ENCODE measurements around the gene UPB1.

The UPB1 gene

DNA sequence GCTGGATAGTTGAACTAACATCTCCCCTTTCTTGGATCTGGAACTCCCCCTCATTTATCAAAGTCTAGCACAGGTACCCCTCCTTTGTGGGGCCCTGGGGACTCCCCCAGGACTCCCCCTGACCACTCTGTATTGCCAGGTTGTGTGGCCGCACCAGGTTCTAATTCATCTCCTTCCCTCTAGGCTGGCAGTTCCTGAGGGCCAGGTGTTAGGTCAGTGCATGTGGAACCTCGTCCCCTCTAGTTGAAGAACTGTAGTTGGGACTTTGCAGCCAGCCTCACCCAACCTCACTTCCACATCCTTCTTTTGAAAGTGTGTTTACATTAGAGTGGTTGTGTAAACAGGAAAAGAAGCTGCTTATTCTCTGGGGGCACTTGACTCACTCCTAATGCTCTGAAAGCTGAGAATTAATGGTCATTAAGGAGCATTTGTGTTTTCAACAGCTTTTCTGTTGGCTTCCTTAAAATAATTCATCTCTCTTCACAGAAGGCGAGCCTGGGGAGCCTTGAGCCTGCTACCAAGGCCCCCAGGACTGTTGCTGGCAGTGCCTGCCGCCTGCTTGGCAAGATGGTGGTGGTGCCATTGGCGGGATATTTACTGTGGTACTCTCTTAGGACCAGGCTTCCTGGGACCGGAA is 11.8 kb downstream of the UPB1 start:
- H3K4me3 ChIP-seq (ENCODE audit: low read length): no peak overlapping the region
- H3K27me3 ChIP-seq (ENCODE audit: control insufficient read depth, insufficient read depth, low read length): peaks cover 4% of the 10 kb centered on the region
- H3K9me3 ChIP-seq (replicated peaks; ENCODE audit: low read length): no peaks in the 10 kb centered on the region
- no peak overlapping the region for H3K9ac ChIP-seq (ENCODE audit: low read depth, low read length)
- no peaks in the 10 kb centered on the region for H3K36me3 ChIP-seq (ENCODE audit: insufficient read depth, low read length)
- H3K4me2 ChIP-seq (ENCODE audit: low read length): no peak overlapping the region
- H3K4me1 ChIP-seq (ENCODE audit: control insufficient read depth, insufficient read depth, low read length): peaks cover 17% of the 10 kb centered on the region

DNA sequence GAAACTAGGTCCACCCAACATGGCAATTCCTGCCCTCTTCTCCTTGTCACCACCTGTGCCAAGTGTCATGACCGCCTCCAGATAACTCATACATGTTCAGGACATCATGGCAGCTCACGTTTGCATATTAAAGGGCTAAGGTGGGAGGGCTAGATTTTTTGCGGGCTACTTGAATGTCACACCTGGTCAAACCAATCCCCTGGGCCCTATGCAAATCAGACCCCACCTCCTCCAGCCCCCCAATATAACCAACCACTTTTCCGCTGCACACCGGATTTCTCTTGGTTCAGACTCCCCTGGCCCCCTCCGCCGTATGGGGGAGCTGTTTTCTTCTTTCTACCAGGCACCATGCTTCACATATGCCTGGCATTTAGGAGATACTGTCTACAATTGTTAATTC is 12.6 kb downstream of the UPB1 start:
- H3K9ac ChIP-seq (ENCODE audit: low read depth, low read length): no peak overlapping the region
- peaks cover 1% of the 10 kb centered on the region for H3K27me3 ChIP-seq (ENCODE audit: control insufficient read depth, insufficient read depth, low read length)
- peaks cover 17% of the 10 kb centered on the region for H3K4me1 ChIP-seq (ENCODE audit: control insufficient read depth, insufficient read depth, low read length)
- no peaks in the 10 kb centered on the region for H3K36me3 ChIP-seq (ENCODE audit: insufficient read depth, low read length)
- H3K4me2 ChIP-seq (ENCODE audit: low read length): no peak overlapping the region
- no peak overlapping the region for H3K4me3 ChIP-seq (ENCODE audit: low read length)
- no peaks in the 10 kb centered on the region for H3K9me3 ChIP-seq (replicated peaks; ENCODE audit: low read length)

DNA sequence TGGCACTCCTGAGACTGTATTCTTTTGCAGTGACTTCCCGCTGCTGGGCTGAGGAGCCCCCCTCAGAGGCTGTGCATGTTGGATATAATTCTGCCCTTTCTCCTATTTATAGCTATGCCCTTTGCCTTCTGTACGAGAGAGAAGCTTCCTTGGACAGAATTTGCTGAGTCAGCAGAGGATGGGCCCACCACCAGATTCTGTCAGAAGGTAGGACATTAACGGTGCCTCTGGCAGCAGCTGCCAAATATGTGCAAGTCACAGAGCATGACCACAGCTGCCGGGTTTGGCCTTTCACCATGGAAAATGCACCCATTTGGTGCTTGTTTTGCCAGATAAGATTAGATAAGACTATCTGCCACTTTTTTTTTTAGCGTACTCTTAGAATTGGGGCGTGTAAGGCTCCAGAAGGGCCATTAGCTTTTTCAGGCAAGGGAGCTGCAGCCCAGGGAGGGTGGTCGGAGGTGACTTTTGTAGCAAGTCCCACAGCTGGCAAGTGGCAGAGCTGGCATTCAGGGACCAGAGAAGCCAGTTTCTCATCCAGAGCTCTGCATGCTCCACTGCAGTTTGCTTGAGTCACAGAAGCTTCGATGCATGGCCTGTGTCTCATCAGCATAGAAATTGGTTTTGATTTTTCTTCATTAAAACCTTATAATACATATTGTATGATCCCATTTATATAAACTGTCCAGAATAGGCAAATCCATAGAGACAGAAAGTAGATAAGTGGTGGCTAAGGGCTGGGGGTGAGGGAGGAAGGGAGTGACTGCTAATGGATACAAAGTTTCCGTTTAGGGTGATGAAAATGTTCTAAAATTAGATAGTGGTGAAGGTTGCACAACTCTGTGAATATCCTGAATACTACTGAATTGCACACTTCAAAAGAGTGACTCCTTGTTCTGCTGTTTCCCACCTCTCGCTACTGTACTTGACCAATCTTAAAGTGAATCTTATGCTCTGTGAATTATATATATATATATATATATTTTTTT is 15.8 kb downstream of the UPB1 start:
- Histone ChIP-seq H3K27me3 (ENCODE audit: control insufficient read depth, insufficient read depth, low read length) (peaks cover 22% of the 10 kb centered on the region), H3K36me3 (ENCODE audit: insufficient read depth, low read length) (no peaks in the 10 kb centered on the region), H3K9ac (ENCODE audit: low read depth, low read length) (no peak overlapping the region), H3K4me2 (ENCODE audit: low read length) (peak overlapping the region; percentile 28), H3K4me3 (ENCODE audit: low read length) (no peak overlapping the region), H3K9me3 (replicated peaks; ENCODE audit: low read length) (no peaks in the 10 kb centered on the region), H3K4me1 (ENCODE audit: control insufficient read depth, insufficient read depth, low read length) (peaks cover 19% of the 10 kb centered on the region)

DNA sequence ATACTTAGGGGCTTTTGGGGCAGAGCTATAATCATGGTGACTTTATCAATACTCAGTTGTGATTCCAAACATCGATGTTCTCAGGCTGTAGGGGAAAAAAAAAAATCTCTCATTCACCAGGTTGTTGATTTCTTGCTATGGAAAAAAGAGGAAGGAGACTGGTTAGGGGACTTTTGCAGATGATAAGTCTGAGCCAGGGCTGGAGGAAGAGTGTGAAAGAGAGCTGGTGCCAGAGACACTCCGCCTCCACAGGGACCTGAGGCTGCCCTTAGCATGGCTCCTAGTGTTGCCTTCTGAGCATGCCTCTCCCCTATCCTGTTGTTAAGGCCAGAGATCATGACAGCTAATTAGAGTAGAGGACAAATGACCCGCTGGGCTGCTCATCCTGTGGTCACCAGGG is 16.9 kb downstream of the UPB1 start:
- no peak overlapping the region for H3K4me3 ChIP-seq (ENCODE audit: low read length)
- H3K9ac ChIP-seq (ENCODE audit: low read depth, low read length): no peak overlapping the region
- H3K36me3 ChIP-seq (ENCODE audit: insufficient read depth, low read length): no peaks in the 10 kb centered on the region
- no peaks in the 10 kb centered on the region for H3K9me3 ChIP-seq (replicated peaks; ENCODE audit: low read length)
- no peak overlapping the region for H3K4me2 ChIP-seq (ENCODE audit: low read length)
- peaks cover 22% of the 10 kb centered on the region for H3K27me3 ChIP-seq (ENCODE audit: control insufficient read depth, insufficient read depth, low read length)
- H3K4me1 ChIP-seq (ENCODE audit: control insufficient read depth, insufficient read depth, low read length): peaks cover 15% of the 10 kb centered on the region

DNA sequence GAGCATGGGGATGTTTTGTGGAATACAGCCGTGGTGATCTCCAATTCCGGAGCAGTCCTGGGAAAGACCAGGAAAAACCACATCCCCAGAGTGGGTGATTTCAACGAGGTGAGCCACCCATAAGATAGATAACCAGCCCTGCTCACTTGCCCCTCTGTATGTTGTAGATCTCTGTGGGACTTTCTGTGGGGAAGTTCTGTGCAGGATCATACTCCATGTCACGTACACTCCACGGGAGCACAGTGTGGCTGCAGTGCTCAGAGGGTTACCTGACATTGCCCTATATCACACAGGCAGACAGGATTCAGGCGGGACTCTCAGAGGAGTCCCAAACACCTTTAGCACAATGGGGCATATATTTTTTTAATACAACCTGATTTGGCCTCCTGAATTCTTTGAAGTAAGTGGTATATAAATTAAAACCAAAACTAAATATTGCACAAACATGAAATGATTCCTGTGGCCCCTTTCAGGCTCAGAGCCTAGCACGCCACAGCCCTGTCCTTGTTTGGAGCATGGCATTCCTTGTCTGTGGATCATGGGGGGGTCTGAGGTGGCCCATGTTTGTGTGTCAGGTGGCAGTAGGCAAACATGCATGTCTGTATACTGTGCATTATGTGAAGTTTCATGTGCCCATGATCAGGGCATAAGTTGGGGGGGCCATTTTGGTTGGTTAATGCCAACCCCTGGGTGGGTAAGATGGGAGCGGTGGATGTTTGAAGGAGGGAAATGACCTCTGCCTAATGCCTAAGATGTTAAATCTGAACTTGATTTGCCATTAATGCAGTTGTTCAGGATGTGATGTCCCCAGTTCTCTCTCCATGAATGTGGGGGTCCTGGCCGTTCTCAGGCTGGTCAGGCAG is 18.5 kb downstream of the UPB1 start:
- Histone ChIP-seq H3K9me3 (replicated peaks; ENCODE audit: low read length) (no peaks in the 10 kb centered on the region), H3K36me3 (ENCODE audit: insufficient read depth, low read length) (no peaks in the 10 kb centered on the region), H3K4me3 (ENCODE audit: low read length) (no peak overlapping the region), H3K4me2 (ENCODE audit: low read length) (no peak overlapping the region), H3K9ac (ENCODE audit: low read depth, low read length) (no peak overlapping the region), H3K4me1 (ENCODE audit: control insufficient read depth, insufficient read depth, low read length) (peaks cover 13% of the 10 kb centered on the region), H3K27me3 (ENCODE audit: control insufficient read depth, insufficient read depth, low read length) (peaks cover 28% of the 10 kb centered on the region)

DNA sequence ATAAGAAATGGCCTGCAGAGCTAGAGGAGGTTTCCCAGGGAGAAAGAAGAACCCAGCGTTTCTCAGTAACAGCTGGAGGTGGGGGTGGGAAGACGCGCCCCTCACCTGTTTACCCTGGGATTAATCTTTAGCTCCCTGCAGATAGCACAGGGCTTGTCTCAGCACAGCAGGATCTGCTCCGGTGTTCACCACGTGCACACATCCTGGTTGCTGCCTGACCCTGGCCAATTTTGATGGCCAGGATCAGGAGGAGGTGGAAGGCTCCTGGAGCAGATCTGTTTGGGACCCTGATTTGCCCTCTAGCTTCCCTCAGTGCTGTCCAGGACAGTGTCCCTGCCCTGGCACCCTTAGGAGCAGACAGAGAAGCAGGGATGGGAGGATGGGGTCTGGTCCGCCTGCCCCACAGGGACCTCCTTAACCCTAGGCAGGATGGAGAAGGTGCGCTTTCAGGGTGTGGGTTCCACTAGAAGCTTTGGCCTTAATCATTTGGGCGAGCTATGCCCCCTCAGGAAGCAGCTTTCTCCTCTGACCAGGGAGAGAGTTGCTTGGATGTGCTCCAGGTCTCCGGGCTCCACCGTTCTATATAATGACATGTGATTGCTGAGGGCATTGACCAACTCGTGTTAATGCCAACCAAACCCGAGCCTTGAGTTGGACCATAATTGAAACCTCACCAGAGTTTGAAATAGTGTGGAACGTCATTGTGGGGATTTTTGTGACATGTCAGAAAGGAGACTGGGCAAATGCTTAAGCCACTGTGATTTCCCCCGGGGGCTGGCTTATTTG is 19.3 kb downstream of the UPB1 start:
- H3K9me3 ChIP-seq (replicated peaks; ENCODE audit: low read length): no peaks in the 10 kb centered on the region
- H3K9ac ChIP-seq (ENCODE audit: low read depth, low read length): no peak overlapping the region
- H3K4me1 ChIP-seq (ENCODE audit: control insufficient read depth, insufficient read depth, low read length): peaks cover 13% of the 10 kb centered on the region
- H3K27me3 ChIP-seq (ENCODE audit: control insufficient read depth, insufficient read depth, low read length): peaks cover 36% of the 10 kb centered on the region
- H3K4me3 ChIP-seq (ENCODE audit: low read length): no peak overlapping the region
- H3K36me3 ChIP-seq (ENCODE audit: insufficient read depth, low read length): no peaks in the 10 kb centered on the region
- no peak overlapping the region for H3K4me2 ChIP-seq (ENCODE audit: low read length)

DNA sequence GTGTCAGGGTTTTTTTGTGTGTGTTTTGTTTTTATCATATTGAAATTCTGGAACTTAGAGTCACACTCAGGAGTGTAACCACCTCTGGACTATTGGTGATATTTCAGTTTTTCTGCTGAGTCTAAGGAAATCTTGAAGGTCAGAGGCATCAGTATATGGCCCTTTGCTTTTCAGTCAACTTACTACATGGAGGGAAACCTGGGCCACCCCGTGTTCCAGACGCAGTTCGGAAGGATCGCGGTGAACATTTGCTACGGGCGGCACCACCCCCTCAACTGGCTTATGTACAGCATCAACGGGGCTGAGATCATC is 19.9 kb downstream of the UPB1 start:
- Histone ChIP-seq H3K9me3 (replicated peaks; ENCODE audit: low read length) (no peaks in the 10 kb centered on the region), H3K4me2 (ENCODE audit: low read length) (no peak overlapping the region), H3K36me3 (ENCODE audit: insufficient read depth, low read length) (no peaks in the 10 kb centered on the region), H3K4me1 (ENCODE audit: control insufficient read depth, insufficient read depth, low read length) (peaks cover 13% of the 10 kb centered on the region), H3K27me3 (ENCODE audit: control insufficient read depth, insufficient read depth, low read length) (peaks cover 41% of the 10 kb centered on the region), H3K9ac (ENCODE audit: low read depth, low read length) (no peak overlapping the region), H3K4me3 (ENCODE audit: low read length) (no peak overlapping the region)

DNA sequence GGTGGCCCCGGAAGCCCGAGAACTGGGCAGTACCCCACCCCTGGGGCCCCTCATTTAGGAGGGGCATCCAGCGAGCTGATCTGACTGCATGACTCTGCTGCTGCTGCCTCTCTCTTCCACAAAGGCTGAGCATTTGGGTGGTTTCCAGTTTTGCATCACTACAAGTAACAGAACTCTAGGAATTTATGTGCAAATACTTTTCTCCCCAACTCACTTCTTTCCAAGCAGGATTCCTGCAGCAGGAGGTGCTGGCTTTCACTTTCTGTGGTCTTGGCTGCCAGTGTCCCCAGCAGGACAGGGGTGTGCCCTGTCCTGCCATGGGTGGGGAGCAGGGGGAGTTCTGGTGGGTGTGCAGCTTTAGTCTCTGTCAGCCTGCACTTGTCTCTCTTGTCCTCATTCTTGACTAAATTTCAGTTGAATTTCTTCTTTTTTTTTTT is 21.2 kb downstream of the UPB1 start:
- Histone ChIP-seq H3K27me3 (ENCODE audit: control insufficient read depth, insufficient read depth, low read length) (peaks cover 45% of the 10 kb centered on the region), H3K4me2 (ENCODE audit: low read length) (peak overlapping the region; percentile 64), H3K9ac (ENCODE audit: low read depth, low read length) (no peak overlapping the region), H3K36me3 (ENCODE audit: insufficient read depth, low read length) (no peaks in the 10 kb centered on the region), H3K9me3 (replicated peaks; ENCODE audit: low read length) (no peaks in the 10 kb centered on the region), H3K4me3 (ENCODE audit: low read length) (no peak overlapping the region), H3K4me1 (ENCODE audit: control insufficient read depth, insufficient read depth, low read length) (peaks cover 4% of the 10 kb centered on the region)

DNA sequence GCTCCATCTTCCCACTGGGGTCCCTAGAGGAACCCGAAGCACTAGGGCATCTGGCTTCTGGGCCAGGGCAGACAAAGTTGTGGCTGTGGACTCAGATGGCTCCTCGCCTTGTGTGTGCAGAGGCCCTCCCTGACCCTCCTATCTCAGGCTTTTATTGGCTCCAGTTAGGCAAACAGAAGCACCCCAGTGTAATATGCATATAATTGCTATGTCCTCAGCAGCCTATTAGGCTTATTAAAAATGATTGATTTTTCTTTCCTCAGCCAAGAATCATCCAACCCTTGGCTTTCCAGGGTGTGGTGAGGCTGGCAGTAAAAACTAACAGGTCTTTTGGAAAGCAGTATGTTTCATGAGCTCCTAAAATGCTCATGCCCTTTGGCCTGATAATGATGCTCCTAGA is 22.3 kb downstream of the UPB1 start:
- Histone ChIP-seq H3K4me3 (ENCODE audit: low read length) (no peak overlapping the region), H3K9me3 (replicated peaks; ENCODE audit: low read length) (no peaks in the 10 kb centered on the region), H3K27me3 (ENCODE audit: control insufficient read depth, insufficient read depth, low read length) (peaks cover 45% of the 10 kb centered on the region), H3K4me1 (ENCODE audit: control insufficient read depth, insufficient read depth, low read length) (peaks cover 4% of the 10 kb centered on the region), H3K36me3 (ENCODE audit: insufficient read depth, low read length) (no peaks in the 10 kb centered on the region), H3K4me2 (ENCODE audit: low read length) (no peak overlapping the region), H3K9ac (ENCODE audit: low read depth, low read length) (no peak overlapping the region)

DNA sequence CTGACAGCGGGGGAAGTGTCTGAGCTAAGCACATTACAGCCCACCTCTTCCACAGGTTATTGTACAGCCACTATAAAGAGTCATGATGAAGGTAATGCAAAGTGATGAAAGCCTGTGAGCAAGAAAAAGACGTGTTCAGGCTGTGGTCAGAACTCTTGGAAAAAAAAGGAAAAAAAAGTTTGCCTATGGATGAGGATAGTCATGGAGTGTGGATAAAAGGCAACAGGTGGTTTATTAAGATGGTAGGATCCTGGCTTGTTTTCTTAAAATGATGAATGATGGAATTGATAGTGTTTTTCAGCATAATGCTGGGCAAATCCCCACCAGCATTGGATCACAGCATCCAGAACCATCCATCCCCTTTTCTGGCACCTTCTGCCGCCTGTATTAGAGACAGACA is 23.1 kb downstream of the UPB1 start:
- H3K4me1 ChIP-seq (ENCODE audit: control insufficient read depth, insufficient read depth, low read length): peaks cover 4% of the 10 kb centered on the region

More for the DNA sequence above, 23.1 kb downstream of the UPB1 start:
- Histone ChIP-seq H3K4me2 (ENCODE audit: low read length) (no peak overlapping the region), H3K27me3 (ENCODE audit: control insufficient read depth, insufficient read depth, low read length) (peaks cover 38% of the 10 kb centered on the region), H3K9me3 (replicated peaks; ENCODE audit: low read length) (no peaks in the 10 kb centered on the region), H3K9ac (ENCODE audit: low read depth, low read length) (no peak overlapping the region), H3K36me3 (ENCODE audit: insufficient read depth, low read length) (no peaks in the 10 kb centered on the region), H3K4me3 (ENCODE audit: low read length) (no peak overlapping the region)
